Brain microvascular endothelial cell (primary cell): ENCODE data around the gene FNDC3B.

Experiments
- DNase-seq: peaks from one replicate; pipeline ENCODE4 v3.0.0-alpha.2; 2020
- H3K27ac ChIP-seq: fragments of 250-450 bp; sonication (Bioruptor Pico); 2 replicates; pipeline ENCODE4 v1.5.1; 2020; ENCODE audit warnings: mild to moderate bottlenecking, moderate library complexity
- H3K27me3 ChIP-seq: fragments of 250-450 bp; sonication (Bioruptor Pico); replicated peaks from 2 replicates; pipeline ENCODE4 v1.5.1; 2020; ENCODE audit warnings: mild to moderate bottlenecking
- H3K36me3 ChIP-seq: fragments of 250-450 bp; sonication (Bioruptor Pico); replicated peaks from 2 replicates; pipeline ENCODE4 v1.5.1; 2020; ENCODE audit warnings: mild to moderate bottlenecking
- H3K4me3 ChIP-seq: 2 replicates; pipeline ENCODE4 v1.5.1; 2011; ENCODE audit warnings: low read depth, mild to moderate bottlenecking, control low read depth, low read length, moderate library complexity
- CTCF ChIP-seq: IDR thresholded peaks from 2 replicates; pipeline ENCODE4 v1.5.1; 2011; ENCODE audit warnings: low read depth, mild to moderate bottlenecking, moderate library complexity, low read length, control low read depth, inconsistent platforms; ENCODE audit errors: missing control alignments
- in situ Hi-C: cut with HindIII; loops from 2 replicates; pipeline ENCODE4 v1.10.0; 2017; ENCODE audit warnings: low sequenced_read_pairs, low pct_ligation_motif_present

Gene FNDC3B

GRCh38 chr3:172224560-172225214 is 185.3 kb downstream of the FNDC3B start:
- Histone ChIP-seq H3K27me3 (no peaks in the 10 kb centered on the region), H3K36me3 (peaks cover 35% of the 10 kb centered on the region), H3K27ac (no peak overlapping the region), H3K4me3 (no peak overlapping the region)
- DNase-seq: no peak
- no peak for TF ChIP-seq CTCF
- in situ Hi-C loops: no loop called here

GRCh38 chr3:172225215-172225707 is 185.9 kb downstream of the FNDC3B start:
- in situ Hi-C loops: no loop called here
- Histone ChIP-seq H3K4me3 (no peak overlapping the region), H3K27me3 (no peaks in the 10 kb centered on the region), H3K27ac (no peak overlapping the region), H3K36me3 (peaks cover 35% of the 10 kb centered on the region)
- TF ChIP-seq CTCF: no peak
- no peak for DNase-seq

- Histone ChIP-seq H3K4me3 (no peak overlapping the region), H3K27me3 (no peaks in the 10 kb centered on the region), H3K27ac (no peak overlapping the region), H3K36me3 (peaks cover 40% of the 10 kb centered on the region)
- no peak for TF ChIP-seq CTCF
- in situ Hi-C loops: no loop called here
- no peak for DNase-seq
Observed at GRCh38 chr3:172226831-172227230, 187.5 kb downstream of the FNDC3B start.

GRCh38 chr3:172227340-172228035 is 188.1 kb downstream of the FNDC3B start:
- Histone ChIP-seq H3K27me3 (no peaks in the 10 kb centered on the region), H3K4me3 (no peak overlapping the region), H3K27ac (no peak overlapping the region), H3K36me3 (peaks cover 40% of the 10 kb centered on the region)
- in situ Hi-C loops: no loop called here
- TF ChIP-seq CTCF: no peak
- DNase-seq: no peak

- Histone ChIP-seq H3K27me3 (no peaks in the 10 kb centered on the region), H3K4me3 (no peak overlapping the region), H3K27ac (no peak overlapping the region), H3K36me3 (peaks cover 40% of the 10 kb centered on the region)
- in situ Hi-C loops: no loop called here
- no peak for DNase-seq
- TF ChIP-seq CTCF: no peak
Observed at GRCh38 chr3:172228036-172228415, 188.6 kb downstream of the FNDC3B start.
